ENCODE data around the gene ETNPPL. TPM values are rescaled to one million over a fixed set of nuclear protein-coding genes. Genes with fewer than 3 reads are reported as not detected.

Gene ETNPPL
- total RNA-seq, result not detected in 2 replicates

DNA sequence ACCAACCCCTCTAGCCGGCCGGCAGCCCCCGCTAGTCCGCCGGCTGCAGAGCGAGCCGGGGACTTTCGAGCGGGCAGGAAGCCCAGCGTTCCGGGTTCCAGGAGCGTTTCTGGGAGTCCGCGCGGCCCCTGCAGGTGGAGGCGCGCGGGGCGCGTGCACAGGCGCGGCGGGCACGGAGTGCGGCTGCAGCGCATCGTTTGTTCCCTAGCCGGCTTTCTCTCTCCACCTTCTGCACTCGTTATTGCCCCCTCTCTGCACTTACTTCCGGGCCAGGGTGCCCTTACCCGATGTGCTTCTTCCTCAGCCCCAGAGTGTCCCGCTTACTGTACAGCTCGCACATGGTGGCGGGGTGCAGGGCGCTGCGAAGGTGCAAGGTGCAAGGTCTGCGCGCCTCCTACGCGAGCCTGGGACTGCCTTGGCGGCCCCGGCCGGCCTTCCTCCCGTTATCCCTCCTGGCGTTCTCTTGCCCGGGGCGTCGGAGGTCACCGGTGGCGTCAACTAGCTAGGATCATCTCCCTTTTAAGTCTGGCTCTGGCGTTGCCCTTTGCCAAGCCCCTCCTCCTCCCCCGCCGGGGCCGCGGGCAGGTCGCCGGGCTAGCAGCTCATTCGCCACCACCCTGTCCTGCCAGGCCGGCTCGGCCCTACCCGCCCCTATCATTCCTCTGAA is at the start of gene ETNPPL:
Gene ETNPPL, minus strand, starts transcription at position 495 of the 667 bp plus-strand sequence. Its CDS starts 155 bp downstream, at position 340.
- DNase-seq (ENCODE audit: low read depth), result no peak
- TF ChIP-seq, protein P1, sequence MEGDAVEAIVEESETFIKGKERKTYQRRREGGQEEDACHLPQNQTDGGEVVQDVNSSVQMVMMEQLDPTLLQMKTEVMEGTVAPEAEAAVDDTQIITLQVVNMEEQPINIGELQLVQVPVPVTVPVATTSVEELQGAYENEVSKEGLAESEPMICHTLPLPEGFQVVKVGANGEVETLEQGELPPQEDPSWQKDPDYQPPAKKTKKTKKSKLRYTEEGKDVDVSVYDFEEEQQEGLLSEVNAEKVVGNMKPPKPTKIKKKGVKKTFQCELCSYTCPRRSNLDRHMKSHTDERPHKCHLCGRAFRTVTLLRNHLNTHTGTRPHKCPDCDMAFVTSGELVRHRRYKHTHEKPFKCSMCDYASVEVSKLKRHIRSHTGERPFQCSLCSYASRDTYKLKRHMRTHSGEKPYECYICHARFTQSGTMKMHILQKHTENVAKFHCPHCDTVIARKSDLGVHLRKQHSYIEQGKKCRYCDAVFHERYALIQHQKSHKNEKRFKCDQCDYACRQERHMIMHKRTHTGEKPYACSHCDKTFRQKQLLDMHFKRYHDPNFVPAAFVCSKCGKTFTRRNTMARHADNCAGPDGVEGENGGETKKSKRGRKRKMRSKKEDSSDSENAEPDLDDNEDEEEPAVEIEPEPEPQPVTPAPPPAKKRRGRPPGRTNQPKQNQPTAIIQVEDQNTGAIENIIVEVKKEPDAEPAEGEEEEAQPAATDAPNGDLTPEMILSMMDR (conservative IDR thresholded peaks at IDR 0.05; ENCODE audit: low read depth, low read length), result no peak
- H3K4me3 ChIP-seq (ENCODE audit: low read depth, low read length), result peak within 1 kb of the TSS; percentile 58

DNA sequence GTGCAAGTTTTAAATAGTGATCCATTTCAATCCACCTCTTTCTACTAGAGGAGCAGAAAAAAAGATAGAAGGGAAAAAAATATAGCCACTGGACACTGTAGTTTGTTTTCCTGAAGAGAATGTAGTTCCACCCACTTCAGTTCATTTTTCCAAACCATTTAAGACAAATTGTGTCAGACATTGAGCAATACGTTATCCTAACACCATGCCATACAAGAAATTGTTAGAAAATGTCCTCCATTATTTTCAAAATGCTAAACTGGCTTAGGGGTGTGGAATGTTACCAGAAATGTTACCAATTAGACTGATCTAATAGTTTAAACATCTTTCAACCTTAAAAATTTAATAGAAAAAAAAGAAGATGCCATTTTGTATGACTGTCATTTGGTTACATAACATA is 48.6 kb upstream of the ETNPPL start:
- no peak overlapping the region for H3K4me3 ChIP-seq (ENCODE audit: low read depth, low read length)
- no peak for DNase-seq (ENCODE audit: low read depth)
- TF ChIP-seq, protein P1 (conservative IDR thresholded peaks at IDR 0.05; ENCODE audit: low read depth, low read length), result no peak

DNA sequence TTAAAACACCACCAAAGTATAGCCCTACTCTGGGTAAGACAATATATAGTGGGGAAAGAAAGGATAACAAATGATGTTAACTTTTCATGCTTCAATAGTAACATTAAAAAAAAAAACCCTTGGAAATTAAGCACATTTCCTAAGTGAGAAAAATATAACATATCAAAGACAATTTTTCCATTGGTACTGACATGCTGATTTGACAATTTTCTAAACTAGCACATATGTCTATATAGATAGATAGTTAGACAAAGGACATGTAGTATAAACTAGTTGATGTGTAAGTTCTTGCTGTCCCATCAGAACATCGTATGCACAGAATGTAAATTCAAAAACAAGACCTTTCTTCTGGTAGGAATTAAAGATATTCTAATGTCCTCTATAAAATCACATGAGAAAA is 47.2 kb upstream of the ETNPPL start:
- TF ChIP-seq, protein P1 (conservative IDR thresholded peaks at IDR 0.05; ENCODE audit: low read depth, low read length), result no peak
- no peak for DNase-seq (ENCODE audit: low read depth)
- H3K4me3 ChIP-seq (ENCODE audit: low read depth, low read length), result no peak overlapping the region

DNA sequence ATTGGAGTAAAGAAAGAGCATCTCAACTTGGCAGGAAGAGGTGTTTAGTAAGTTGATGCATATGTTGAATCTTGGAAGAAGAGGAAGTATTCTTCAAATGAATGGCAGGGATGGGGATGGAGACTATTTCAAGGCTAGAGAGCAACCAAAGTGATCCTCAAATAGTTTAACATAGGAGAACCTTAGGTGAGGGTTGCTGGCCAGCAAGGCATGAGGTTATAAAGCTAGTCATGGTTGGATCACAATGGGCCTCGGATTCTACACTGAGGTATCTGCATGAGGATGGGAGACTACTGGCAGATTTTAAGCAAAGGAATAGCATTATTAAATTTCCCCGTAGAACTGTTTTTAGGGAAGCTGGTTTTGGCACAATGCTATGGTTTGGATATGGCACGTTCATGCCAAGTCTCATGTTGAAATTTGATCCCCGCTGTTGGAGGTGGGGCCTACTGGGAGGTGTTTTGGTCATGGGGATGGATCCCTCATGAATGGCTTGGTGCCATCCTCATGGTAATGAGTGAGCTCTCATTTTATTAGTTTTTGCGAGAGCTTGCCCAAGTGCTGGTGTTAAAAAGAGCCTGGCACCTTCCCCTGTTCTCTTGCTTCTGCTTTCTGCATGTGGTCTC is 41.9 kb upstream of the ETNPPL start:
- DNase-seq (ENCODE audit: low read depth), result no peak
- TF ChIP-seq, protein P1 (conservative IDR thresholded peaks at IDR 0.05; ENCODE audit: low read depth, low read length), result no peak
- no peak overlapping the region for H3K4me3 ChIP-seq (ENCODE audit: low read depth, low read length)

DNA sequence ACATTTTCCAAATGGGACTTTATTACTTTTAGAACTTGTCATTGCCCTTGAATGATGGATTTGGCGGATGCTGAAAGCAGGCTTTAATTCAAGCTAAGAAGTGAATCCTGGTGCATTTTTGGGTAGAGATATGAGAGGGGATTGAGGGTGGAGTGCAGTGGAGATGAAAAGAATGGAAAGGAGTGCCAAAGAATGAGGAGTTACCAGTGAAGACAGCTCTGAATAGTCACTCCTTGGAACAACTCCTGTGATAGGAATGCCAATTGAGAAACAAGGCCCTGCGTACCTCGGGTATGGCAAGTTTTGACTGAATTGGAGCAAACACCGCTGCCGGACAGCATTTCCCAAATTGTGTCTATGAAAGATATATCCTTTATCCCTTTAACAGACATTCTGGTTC is 36.5 kb upstream of the ETNPPL start:
- no peak overlapping the region for H3K4me3 ChIP-seq (ENCODE audit: low read depth, low read length)
- no peak for DNase-seq (ENCODE audit: low read depth)
- TF ChIP-seq, protein P1 (conservative IDR thresholded peaks at IDR 0.05; ENCODE audit: low read depth, low read length), result no peak

DNA sequence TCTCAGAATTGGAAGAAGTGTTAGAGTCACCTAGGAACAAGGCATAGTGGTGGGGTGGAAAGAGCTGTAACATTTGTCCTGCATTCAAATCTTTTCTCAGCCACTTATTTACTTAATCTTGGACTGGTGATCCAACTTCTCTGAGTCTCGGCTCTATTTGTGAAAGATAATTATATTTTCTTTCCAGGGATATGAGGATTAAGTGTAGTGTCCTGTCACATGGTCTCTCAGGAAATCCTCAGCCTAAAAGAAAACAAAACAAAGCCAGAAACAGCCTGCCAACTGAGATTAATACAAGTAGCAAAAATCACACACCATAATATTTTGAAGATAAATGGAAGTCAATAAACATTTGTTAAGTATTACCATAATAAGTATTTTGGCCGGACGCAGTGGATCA is 33.3 kb upstream of the ETNPPL start:
- TF ChIP-seq, protein P1 (conservative IDR thresholded peaks at IDR 0.05; ENCODE audit: low read depth, low read length), result no peak
- DNase-seq (ENCODE audit: low read depth), result no peak
- H3K4me3 ChIP-seq (ENCODE audit: low read depth, low read length), result no peak overlapping the region

DNA sequence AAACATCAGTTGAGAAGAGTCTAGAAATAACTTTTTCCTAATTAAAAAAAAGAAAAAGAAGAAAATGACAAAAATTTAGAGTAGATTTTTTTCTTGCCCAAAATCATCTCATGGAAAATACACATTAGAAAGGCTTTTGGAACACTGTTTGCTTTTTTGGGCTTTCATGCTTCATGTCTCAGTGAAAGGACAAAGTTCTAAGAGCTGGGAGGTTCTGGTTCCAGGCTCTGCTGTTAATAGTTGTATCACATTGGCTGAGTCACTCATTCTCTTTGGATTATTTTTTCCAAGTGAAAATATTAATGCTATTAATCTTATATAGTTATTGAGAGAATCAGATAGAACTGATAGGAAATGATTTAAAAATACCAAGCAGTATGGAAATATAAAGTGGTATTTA is 32.9 kb upstream of the ETNPPL start:
- no peak overlapping the region for H3K4me3 ChIP-seq (ENCODE audit: low read depth, low read length)
- TF ChIP-seq, protein P1 (conservative IDR thresholded peaks at IDR 0.05; ENCODE audit: low read depth, low read length), result no peak
- no peak for DNase-seq (ENCODE audit: low read depth)

Measured in epithelial cell of proximal tubule (primary cell).